OCI-LY1 (cell line): ENCODE data around the gene TMC6.

Experiments used
- EZH2 ChIP-seq: fragments of 200-600 bp; sonication (generic), shearing (Covaris generic); IDR thresholded peaks from 2 replicates; pipeline ENCODE4 v1.8.0; 2017; ENCODE audit warnings: borderline replicate concordance, mixed run types, mild to moderate bottlenecking, antibody characterized with exemption, low read length, moderate library complexity, mixed read lengths
- TF ChIP-seq, protein P1 (sequence below): fragments of 200-600 bp; sonication (generic), shearing (Covaris generic); IDR thresholded peaks from 2 replicates; pipeline ENCODE4 v1.5.1; 2017; ENCODE audit warnings: mild to moderate bottlenecking, antibody characterized with exemption, low read length, moderate library complexity, mixed read lengths

DNA sequence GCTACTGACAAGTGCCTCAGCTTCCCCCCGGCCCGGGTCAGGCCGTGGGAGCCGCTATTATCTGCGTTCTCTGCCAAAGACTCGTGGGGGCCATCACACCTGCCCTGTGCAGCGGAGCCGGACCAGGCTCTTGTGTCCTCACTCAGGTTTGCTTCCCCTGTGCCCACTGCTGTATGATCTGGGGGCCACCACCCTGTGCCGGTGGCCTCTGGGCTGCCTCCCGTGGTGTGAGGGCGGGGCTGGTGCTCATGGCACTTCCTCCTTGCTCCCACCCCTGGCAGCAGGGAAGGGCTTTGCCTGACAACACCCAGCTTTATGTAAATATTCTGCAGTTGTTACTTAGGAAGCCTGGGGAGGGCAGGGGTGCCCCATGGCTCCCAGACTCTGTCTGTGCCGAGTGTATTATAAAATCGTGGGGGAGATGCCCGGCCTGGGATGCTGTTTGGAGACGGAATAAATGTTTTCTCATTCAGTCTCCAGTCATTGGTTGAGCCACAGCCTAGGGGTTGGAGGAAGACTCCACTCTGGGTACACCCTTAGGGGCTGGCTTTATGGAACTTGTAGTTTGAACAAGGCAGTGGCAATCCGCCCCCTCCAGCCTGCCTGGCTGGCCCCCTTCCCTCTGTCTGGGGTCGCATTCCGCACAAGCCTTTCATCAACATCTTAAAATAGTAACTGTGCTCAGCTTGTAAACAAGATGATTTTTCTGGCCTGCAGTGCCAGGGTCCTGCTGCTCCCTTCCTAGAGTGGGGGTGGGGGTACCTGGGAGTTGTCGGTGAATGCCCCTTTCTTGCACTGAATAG is 43.9 kb upstream of the TMC6 start:
- TF ChIP-seq, protein P1, sequence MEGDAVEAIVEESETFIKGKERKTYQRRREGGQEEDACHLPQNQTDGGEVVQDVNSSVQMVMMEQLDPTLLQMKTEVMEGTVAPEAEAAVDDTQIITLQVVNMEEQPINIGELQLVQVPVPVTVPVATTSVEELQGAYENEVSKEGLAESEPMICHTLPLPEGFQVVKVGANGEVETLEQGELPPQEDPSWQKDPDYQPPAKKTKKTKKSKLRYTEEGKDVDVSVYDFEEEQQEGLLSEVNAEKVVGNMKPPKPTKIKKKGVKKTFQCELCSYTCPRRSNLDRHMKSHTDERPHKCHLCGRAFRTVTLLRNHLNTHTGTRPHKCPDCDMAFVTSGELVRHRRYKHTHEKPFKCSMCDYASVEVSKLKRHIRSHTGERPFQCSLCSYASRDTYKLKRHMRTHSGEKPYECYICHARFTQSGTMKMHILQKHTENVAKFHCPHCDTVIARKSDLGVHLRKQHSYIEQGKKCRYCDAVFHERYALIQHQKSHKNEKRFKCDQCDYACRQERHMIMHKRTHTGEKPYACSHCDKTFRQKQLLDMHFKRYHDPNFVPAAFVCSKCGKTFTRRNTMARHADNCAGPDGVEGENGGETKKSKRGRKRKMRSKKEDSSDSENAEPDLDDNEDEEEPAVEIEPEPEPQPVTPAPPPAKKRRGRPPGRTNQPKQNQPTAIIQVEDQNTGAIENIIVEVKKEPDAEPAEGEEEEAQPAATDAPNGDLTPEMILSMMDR: no peak
- no peak for TF ChIP-seq EZH2
